Dendritic cell treated with granulocyte-macrophage colony-stimulating factor and Interleukin-4, amounts not matched to agents 40 ng/mL and 50 ng/mL, for 4 days (primary cell): ENCODE data around the gene RABGAP1L.

Experiments used
- H3K27ac Mint-ChIP-seq: one replicate; pipeline ENCODE4 v1.8.0; 2022; ENCODE audit warnings: mild to moderate bottlenecking, mixed read lengths
- H3K27me3 Mint-ChIP-seq: one replicate; pipeline ENCODE4 v1.8.0; 2022; ENCODE audit warnings: mild to moderate bottlenecking, mixed read lengths
- H3K36me3 Mint-ChIP-seq: one replicate; pipeline ENCODE4 v1.8.0; 2022; ENCODE audit warnings: low read depth, mixed read lengths
- H3K4me1 Mint-ChIP-seq: one replicate; pipeline ENCODE4 v1.8.0; 2022; ENCODE audit warnings: low read depth, mixed read lengths
- H3K4me3 Mint-ChIP-seq: one replicate; pipeline ENCODE4 v1.8.0; 2022; ENCODE audit warnings: mild to moderate bottlenecking, moderate library complexity, mixed read lengths
- H3K9me3 Mint-ChIP-seq: one replicate; pipeline ENCODE4 v1.8.0; 2022; ENCODE audit warnings: mixed read lengths
- intact Hi-C: fragments of 100-400 bp; cut with micrococcal nuclease; formaldehyde crosslinking; loops from one replicate; pipeline ENCODE4 v1.15.0; 2022

Gene RABGAP1L

GRCh38 chr1:174425121-174425520, 265.8 kb downstream of the RABGAP1L start:
- intact Hi-C loops, result no loop called here
- H3K4me3 Mint-ChIP-seq, result no peak overlapping the region
- no peaks in the 10 kb centered on the region for H3K27me3 Mint-ChIP-seq
- H3K4me1 Mint-ChIP-seq, result no peaks in the 10 kb centered on the region
- H3K36me3 Mint-ChIP-seq, result no peaks in the 10 kb centered on the region
- H3K9me3 Mint-ChIP-seq, result no peaks in the 10 kb centered on the region
- no peak overlapping the region for H3K27ac Mint-ChIP-seq

GRCh38 chr1:174426153-174426552, 266.8 kb downstream of the RABGAP1L start:
- H3K9me3 Mint-ChIP-seq, result no peaks in the 10 kb centered on the region
- H3K36me3 Mint-ChIP-seq, result no peaks in the 10 kb centered on the region
- no peaks in the 10 kb centered on the region for H3K4me1 Mint-ChIP-seq
- H3K4me3 Mint-ChIP-seq, result no peak overlapping the region
- intact Hi-C loops, result no loop called here
- no peak overlapping the region for H3K27ac Mint-ChIP-seq
- H3K27me3 Mint-ChIP-seq, result no peaks in the 10 kb centered on the region

- Mint-ChIP-seq H3K36me3 (no peaks in the 10 kb centered on the region), H3K9me3 (no peaks in the 10 kb centered on the region), H3K27me3 (no peaks in the 10 kb centered on the region), H3K4me1 (no peaks in the 10 kb centered on the region), H3K27ac (no peak overlapping the region), H3K4me3 (no peak overlapping the region)
- intact Hi-C loops, result no loop called here
Observed at GRCh38 chr1:174428033-174428432, 268.7 kb downstream of the RABGAP1L start.

- intact Hi-C loops, result no loop called here
- no peak overlapping the region for H3K27ac Mint-ChIP-seq
- no peaks in the 10 kb centered on the region for H3K27me3 Mint-ChIP-seq
- no peaks in the 10 kb centered on the region for H3K36me3 Mint-ChIP-seq
- H3K9me3 Mint-ChIP-seq, result no peaks in the 10 kb centered on the region
- no peaks in the 10 kb centered on the region for H3K4me1 Mint-ChIP-seq
- H3K4me3 Mint-ChIP-seq, result no peak overlapping the region
Observed at GRCh38 chr1:174428739-174429138, 269.4 kb downstream of the RABGAP1L start.

GRCh38 chr1:174433451-174433850, 274.1 kb downstream of the RABGAP1L start:
- H3K27ac Mint-ChIP-seq, result no peak overlapping the region
- H3K9me3 Mint-ChIP-seq, result peaks cover 12% of the 10 kb centered on the region
- H3K36me3 Mint-ChIP-seq, result peaks cover 8% of the 10 kb centered on the region
- no peaks in the 10 kb centered on the region for H3K4me1 Mint-ChIP-seq
- H3K4me3 Mint-ChIP-seq, result no peak overlapping the region
- intact Hi-C loops, result no loop called here
- H3K27me3 Mint-ChIP-seq, result no peaks in the 10 kb centered on the region

GRCh38 chr1:174445351-174445750, 286.0 kb downstream of the RABGAP1L start:
- H3K9me3 Mint-ChIP-seq, result no peaks in the 10 kb centered on the region
- intact Hi-C loops, result no loop called here
- H3K27ac Mint-ChIP-seq, result no peak overlapping the region
- H3K27me3 Mint-ChIP-seq, result no peaks in the 10 kb centered on the region
- H3K36me3 Mint-ChIP-seq, result peaks cover 6% of the 10 kb centered on the region
- no peak overlapping the region for H3K4me3 Mint-ChIP-seq
- no peaks in the 10 kb centered on the region for H3K4me1 Mint-ChIP-seq

- no peak overlapping the region for H3K27ac Mint-ChIP-seq
- intact Hi-C loops, result no loop called here
- no peaks in the 10 kb centered on the region for H3K4me1 Mint-ChIP-seq
- H3K36me3 Mint-ChIP-seq, result peaks cover 6% of the 10 kb centered on the region
- no peaks in the 10 kb centered on the region for H3K27me3 Mint-ChIP-seq
- H3K4me3 Mint-ChIP-seq, result no peak overlapping the region
- H3K9me3 Mint-ChIP-seq, result no peaks in the 10 kb centered on the region
Observed at GRCh38 chr1:174445817-174446216, 286.5 kb downstream of the RABGAP1L start.

- no peaks in the 10 kb centered on the region for H3K4me1 Mint-ChIP-seq
- intact Hi-C loops, result no loop called here
- peaks cover 6% of the 10 kb centered on the region for H3K36me3 Mint-ChIP-seq
- no peak within 1 kb of the TSS for H3K4me3 Mint-ChIP-seq
- no peaks in the 10 kb centered on the region for H3K9me3 Mint-ChIP-seq
- H3K27ac Mint-ChIP-seq, result no peak within 1 kb of the TSS
- no peaks in the 10 kb centered on the region for H3K27me3 Mint-ChIP-seq
Observed at GRCh38 chr1:174447866-174448530, 288.7 kb downstream of the RABGAP1L start, which contains the start of gene GPR52. TSS of gene GPR52 (plus strand) at chr1:174447964. CDS start at chr1:174448112, 148 bp downstream.

- no peaks in the 10 kb centered on the region for H3K9me3 Mint-ChIP-seq
- no peaks in the 10 kb centered on the region for H3K4me1 Mint-ChIP-seq
- no peaks in the 10 kb centered on the region for H3K27me3 Mint-ChIP-seq
- peaks cover 6% of the 10 kb centered on the region for H3K36me3 Mint-ChIP-seq
- no peak overlapping the region for H3K27ac Mint-ChIP-seq
- intact Hi-C loops, result no loop called here
- H3K4me3 Mint-ChIP-seq, result no peak overlapping the region
Observed at GRCh38 chr1:174448531-174448883, 289.2 kb downstream of the RABGAP1L start.

GRCh38 chr1:174448974-174449373, 289.7 kb downstream of the RABGAP1L start:
- Mint-ChIP-seq H3K27ac (no peak overlapping the region), H3K4me1 (no peaks in the 10 kb centered on the region), H3K4me3 (no peak overlapping the region), H3K9me3 (no peaks in the 10 kb centered on the region), H3K27me3 (no peaks in the 10 kb centered on the region), H3K36me3 (peaks cover 6% of the 10 kb centered on the region)
- intact Hi-C loops, result no loop called here

- intact Hi-C loops, result no loop called here
- no peak overlapping the region for H3K27ac Mint-ChIP-seq
- H3K36me3 Mint-ChIP-seq, result peaks cover 6% of the 10 kb centered on the region
- no peaks in the 10 kb centered on the region for H3K27me3 Mint-ChIP-seq
- no peaks in the 10 kb centered on the region for H3K4me1 Mint-ChIP-seq
- H3K9me3 Mint-ChIP-seq, result no peaks in the 10 kb centered on the region
- no peak overlapping the region for H3K4me3 Mint-ChIP-seq
Observed at GRCh38 chr1:174451408-174451807, 292.1 kb downstream of the RABGAP1L start.

GRCh38 chr1:174465855-174466254, 306.5 kb downstream of the RABGAP1L start:
- H3K9me3 Mint-ChIP-seq, result peaks cover 6% of the 10 kb centered on the region
- no peaks in the 10 kb centered on the region for H3K36me3 Mint-ChIP-seq
- H3K27ac Mint-ChIP-seq, result no peak overlapping the region
- H3K4me1 Mint-ChIP-seq, result no peaks in the 10 kb centered on the region
- H3K4me3 Mint-ChIP-seq, result no peak overlapping the region
- H3K27me3 Mint-ChIP-seq, result no peaks in the 10 kb centered on the region
- intact Hi-C loops, result no loop called here

GRCh38 chr1:174466607-174467006, 307.3 kb downstream of the RABGAP1L start:
- H3K9me3 Mint-ChIP-seq, result peaks cover 6% of the 10 kb centered on the region
- no peaks in the 10 kb centered on the region for H3K36me3 Mint-ChIP-seq
- H3K4me1 Mint-ChIP-seq, result no peaks in the 10 kb centered on the region
- H3K27ac Mint-ChIP-seq, result no peak overlapping the region
- intact Hi-C loops, result no loop called here
- no peaks in the 10 kb centered on the region for H3K27me3 Mint-ChIP-seq
- no peak overlapping the region for H3K4me3 Mint-ChIP-seq

- Mint-ChIP-seq H3K9me3 (no peaks in the 10 kb centered on the region), H3K36me3 (no peaks in the 10 kb centered on the region), H3K4me1 (no peaks in the 10 kb centered on the region), H3K4me3 (no peak overlapping the region), H3K27me3 (no peaks in the 10 kb centered on the region), H3K27ac (no peak overlapping the region)
- intact Hi-C loops, result no loop called here
Observed at GRCh38 chr1:174469052-174469451, 309.7 kb downstream of the RABGAP1L start.

GRCh38 chr1:174469687-174470086, 310.4 kb downstream of the RABGAP1L start:
- Mint-ChIP-seq H3K4me1 (no peaks in the 10 kb centered on the region), H3K9me3 (no peaks in the 10 kb centered on the region), H3K27me3 (no peaks in the 10 kb centered on the region), H3K36me3 (no peaks in the 10 kb centered on the region), H3K27ac (no peak overlapping the region), H3K4me3 (no peak overlapping the region)
- intact Hi-C loops, result no loop called here
